Measurements from ENCODE around the gene EIF3B.
A peak's percentile ranks its signal among the peaks of the same experiment; 100 is the strongest.
"Not testable (repeated sequence)": the region's sequence is repeated elsewhere in the genome, so short reads cannot be mapped to it uniquely, and the experiment has no call there.

Gene EIF3B

GRCh38 chr7:2354186-2354938 is at the start of gene EIF3B:
Gene EIF3B (plus strand): TSS chr7:2354827. CDS start chr7:2354922, 95 bp downstream.
- peak within 1 kb of the TSS; percentile 78 for H2AFZ ChIP-seq (ENCODE audit: low read depth)
- no peak within 1 kb of the TSS for H3K4me3 ChIP-seq (IDR thresholded peaks at IDR 0.05; ENCODE audit: insufficient read depth, low read depth, low read length)
- peak within 1 kb of the TSS; percentile 94 for H3K27ac ChIP-seq
- H3K4me1 ChIP-seq (ENCODE audit: low read depth, poor library complexity, severe bottlenecking), result peaks cover 38% of the 10 kb centered on the region
- peak within 1 kb of the TSS; percentile 98 for H3K9ac ChIP-seq
- peaks cover 57% of the 10 kb centered on the region for H3K79me2 ChIP-seq (ENCODE audit: insufficient read depth, low read depth)
- no peaks in the 10 kb centered on the region for H3K27me3 ChIP-seq (ENCODE audit: insufficient read depth, low read depth)
- H4K20me1 ChIP-seq (ENCODE audit: insufficient read depth), result peaks cover 35% of the 10 kb centered on the region
- TF ChIP-seq CTCF (conservative IDR thresholded peaks at IDR 0.05; ENCODE audit: low read depth, low read length), result no peak
- peak within 1 kb of the TSS; percentile 80 for H3K4me2 ChIP-seq
- H3K36me3 ChIP-seq (ENCODE audit: insufficient read depth), result peaks cover 7% of the 10 kb centered on the region; the same call in 1 of the 2 replicates

- H3K4me3 ChIP-seq (IDR thresholded peaks at IDR 0.05; ENCODE audit: insufficient read depth, low read depth, low read length); H3K4me2 ChIP-seq; H4K20me1 ChIP-seq (ENCODE audit: insufficient read depth); H3K36me3 ChIP-seq (ENCODE audit: insufficient read depth); H3K27ac ChIP-seq; H3K9ac ChIP-seq; H2AFZ ChIP-seq (ENCODE audit: low read depth); H3K27me3 ChIP-seq (ENCODE audit: insufficient read depth, low read depth); H3K4me1 ChIP-seq (ENCODE audit: low read depth, poor library complexity, severe bottlenecking): not testable (repeated sequence)
- H3K79me2 ChIP-seq (ENCODE audit: insufficient read depth, low read depth), result peaks cover 14% of the 10 kb centered on the region; the same call in 1 of the 2 replicates
Observed at GRCh38 chr7:2305258-2305657, 49.4 kb upstream of the EIF3B start.

- no peak overlapping the region for H3K4me2 ChIP-seq
- TF ChIP-seq CTCF (conservative IDR thresholded peaks at IDR 0.05; ENCODE audit: low read depth, low read length), result no peak
Observed at GRCh38 chr7:2306688-2307087, 47.9 kb upstream of the EIF3B start.

GRCh38 chr7:2307690-2308107 is 46.9 kb upstream of the EIF3B start:
- H3K4me3 ChIP-seq (IDR thresholded peaks at IDR 0.05; ENCODE audit: insufficient read depth, low read depth, low read length), result no peak overlapping the region
- H3K4me1 ChIP-seq (ENCODE audit: low read depth, poor library complexity, severe bottlenecking), result no peaks in the 10 kb centered on the region
- no peaks in the 10 kb centered on the region for H4K20me1 ChIP-seq (ENCODE audit: insufficient read depth)
- no peak overlapping the region for H2AFZ ChIP-seq (ENCODE audit: low read depth)
- no peak overlapping the region for H3K9ac ChIP-seq
- H3K36me3 ChIP-seq (ENCODE audit: insufficient read depth), result no peaks in the 10 kb centered on the region
- no peak overlapping the region for H3K27ac ChIP-seq
- H3K27me3 ChIP-seq (ENCODE audit: insufficient read depth, low read depth), result no peaks in the 10 kb centered on the region
- H3K79me2 ChIP-seq (ENCODE audit: insufficient read depth, low read depth), result peaks cover 23% of the 10 kb centered on the region; the same call in 1 of the 2 replicates
- H3K4me2 ChIP-seq, result no peak overlapping the region
- no peak for TF ChIP-seq CTCF (conservative IDR thresholded peaks at IDR 0.05; ENCODE audit: low read depth, low read length)

More at GRCh38 chr7:2306688-2307087, 47.9 kb upstream of the EIF3B start:
- H3K4me3 ChIP-seq (IDR thresholded peaks at IDR 0.05; ENCODE audit: insufficient read depth, low read depth, low read length), result no peak overlapping the region
- H2AFZ ChIP-seq (ENCODE audit: low read depth), result no peak overlapping the region
- no peaks in the 10 kb centered on the region for H4K20me1 ChIP-seq (ENCODE audit: insufficient read depth)
- H3K36me3 ChIP-seq (ENCODE audit: insufficient read depth), result no peaks in the 10 kb centered on the region
- H3K4me1 ChIP-seq (ENCODE audit: low read depth, poor library complexity, severe bottlenecking), result no peaks in the 10 kb centered on the region
- no peak overlapping the region for H3K27ac ChIP-seq
- H3K27me3 ChIP-seq (ENCODE audit: insufficient read depth, low read depth), result no peaks in the 10 kb centered on the region
- H3K79me2 ChIP-seq (ENCODE audit: insufficient read depth, low read depth), result peaks cover 23% of the 10 kb centered on the region; the same call in 1 of the 2 replicates
- H3K9ac ChIP-seq, result no peak overlapping the region

GRCh38 chr7:2309889-2310331 is 44.7 kb upstream of the EIF3B start:
- H2AFZ ChIP-seq (ENCODE audit: low read depth), result no peak overlapping the region
- H3K4me1 ChIP-seq (ENCODE audit: low read depth, poor library complexity, severe bottlenecking), result peaks cover 7% of the 10 kb centered on the region
- TF ChIP-seq CTCF (conservative IDR thresholded peaks at IDR 0.05; ENCODE audit: low read depth, low read length), result no peak
- no peaks in the 10 kb centered on the region for H3K36me3 ChIP-seq (ENCODE audit: insufficient read depth)
- no peaks in the 10 kb centered on the region for H3K27me3 ChIP-seq (ENCODE audit: insufficient read depth, low read depth)
- peaks cover 31% of the 10 kb centered on the region; the same call in 1 of the 2 replicates for H3K79me2 ChIP-seq (ENCODE audit: insufficient read depth, low read depth)
- H3K4me2 ChIP-seq, result no peak overlapping the region
- H3K27ac ChIP-seq, result no peak overlapping the region
- no peak overlapping the region for H3K4me3 ChIP-seq (IDR thresholded peaks at IDR 0.05; ENCODE audit: insufficient read depth, low read depth, low read length)
- H3K9ac ChIP-seq, result no peak overlapping the region
- no peaks in the 10 kb centered on the region for H4K20me1 ChIP-seq (ENCODE audit: insufficient read depth)

All from KMS-11 (cell line).